GM12892 (cell line): ENCODE data around the gene VMAC.

Source experiments
- POLR2AphosphoS5 ChIP-seq: IDR thresholded peaks from 2 replicates; pipeline ENCODE4 v1.6.1; 2011; ENCODE audit warnings: low read depth, low read length, control low read depth
- TAF1 ChIP-seq: IDR thresholded peaks from 2 replicates; pipeline ENCODE4 v1.6.1; 2011; ENCODE audit warnings: low read depth, mild to moderate bottlenecking, control low read depth, low read length, borderline replicate concordance

DNA sequence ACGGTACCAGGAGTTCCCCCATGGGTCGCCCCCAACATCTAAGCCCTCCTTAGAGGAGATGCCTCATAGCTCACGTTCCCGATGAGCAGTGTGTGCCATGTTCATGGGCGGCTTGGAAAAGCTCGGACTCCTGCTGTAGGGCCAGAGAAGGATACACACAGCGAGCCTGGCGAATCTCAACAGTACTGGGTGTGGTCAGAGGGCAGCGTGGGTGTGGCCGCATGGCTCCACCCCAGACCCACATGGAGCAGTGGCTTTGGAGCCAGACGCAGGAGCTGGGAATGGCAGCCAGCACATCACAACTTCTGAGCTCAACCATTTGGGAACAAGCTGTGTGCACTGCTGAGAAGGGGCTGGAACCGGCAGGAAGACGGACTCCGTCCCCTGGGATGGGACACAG, 25.0 kb downstream of the VMAC start:
- TF ChIP-seq TAF1 = no peak
- no peak for TF ChIP-seq POLR2AphosphoS5
